Stimulated activated CD8-positive, alpha-beta memory T cell treated with anti-CD3 and anti-CD28 coated beads, Interleukin-12 subunit alpha, Interleukin-12 subunit beta, amount 100 ng/mL, for 24 hours (primary cell): Measurements from ENCODE around the gene OR1L8.
"Not testable (repeated sequence)": the region's sequence is repeated elsewhere in the genome, so short reads cannot be mapped to it uniquely, and the experiment has no call there.

Experiments used
- DNase-seq: peaks from one replicate; pipeline ENCODE4 v3.0.0-alpha.2; 2020; ENCODE audit errors: extremely low read depth

The OR1L8 gene

GRCh38 chr9:122583284-122583683 is at the start of gene OR1L8:
OR1L8 (minus strand) TSS chr9:122583384; CDS start chr9:122568477, 14,907 bp downstream.
- DNase-seq, result not testable (repeated sequence)

GRCh38 chr9:122619996-122620395 is 36.8 kb upstream of the OR1L8 start:
- no peak for DNase-seq

GRCh38 chr9:122614362-122614761 is 31.2 kb upstream of the OR1L8 start, which contains the start of gene OR1Q1:
OR1Q1 (plus strand) TSS chr9:122614738; CDS start chr9:122614738, 0 bp downstream.
- no peak for DNase-seq

GRCh38 chr9:122609804-122610203 is 26.6 kb upstream of the OR1L8 start:
- no peak for DNase-seq

- DNase-seq, result no peak
These were observed 23.4 kb upstream of the OR1L8 start for GRCh38 chr9:122606587-122606986.

- no peak for DNase-seq
These were observed 22.5 kb upstream of the OR1L8 start for GRCh38 chr9:122605691-122606090.

GRCh38 chr9:122580360-122580759 is 2.8 kb downstream of the OR1L8 start:
- no peak for DNase-seq

GRCh38 chr9:122579874-122580273 is 3.3 kb downstream of the OR1L8 start:
- DNase-seq, result no peak

- DNase-seq, result no peak
These were observed 10.7 kb downstream of the OR1L8 start for GRCh38 chr9:122572456-122572855.

GRCh38 chr9:122567901-122568300 is 15.3 kb downstream of the OR1L8 start:
- no peak for DNase-seq

GRCh38 chr9:122562134-122562760 is 20.9 kb downstream of the OR1L8 start:
- DNase-seq, result peak; percentile 2

- DNase-seq, result no peak
These were observed 21.7 kb downstream of the OR1L8 start for GRCh38 chr9:122561446-122561845.

- DNase-seq, result no peak
These were observed 30.4 kb downstream of the OR1L8 start, which contains the start of gene OR1N2 for GRCh38 chr9:122552812-122553211. OR1N2 (plus strand) TSS chr9:122553112; CDS start chr9:122553212, 100 bp downstream.

GRCh38 chr9:122551371-122551770 is 31.8 kb downstream of the OR1L8 start:
- no peak for DNase-seq

GRCh38 chr9:122546196-122546595 is 37.0 kb downstream of the OR1L8 start:
- DNase-seq, result no peak

GRCh38 chr9:122538757-122539156 is 44.4 kb downstream of the OR1L8 start:
- no peak for DNase-seq

- DNase-seq, result not testable (repeated sequence)
These were observed 46.1 kb downstream of the OR1L8 start for GRCh38 chr9:122537066-122537465.

GRCh38 chr9:122536134-122536533 is 47.0 kb downstream of the OR1L8 start:
- no peak for DNase-seq

GRCh38 chr9:122531157-122531556 is 52.0 kb downstream of the OR1L8 start:
- not testable (repeated sequence) for DNase-seq

GRCh38 chr9:122527193-122527592 is 56.0 kb downstream of the OR1L8 start, which contains the start of gene OR1N1:
OR1N1 (minus strand) TSS chr9:122527293; CDS start chr9:122527293, 0 bp downstream.
- no peak for DNase-seq

- DNase-seq, result no peak
These were observed 56.6 kb downstream of the OR1L8 start for GRCh38 chr9:122526602-122527001.

GRCh38 chr9:122519376-122519775 is 63.8 kb downstream of the OR1L8 start:
- no peak for DNase-seq

GRCh38 chr9:122518841-122519240 is 64.3 kb downstream of the OR1L8 start, which contains the start of gene OR1J4:
OR1J4 (plus strand) TSS chr9:122519141; CDS start chr9:122519141, 0 bp downstream.
- no peak for DNase-seq

- DNase-seq, result no peak
These were observed 65.0 kb downstream of the OR1L8 start for GRCh38 chr9:122518226-122518625.
